ENCODE data around the gene ATP13A5.

ATP13A5 gene

DNA sequence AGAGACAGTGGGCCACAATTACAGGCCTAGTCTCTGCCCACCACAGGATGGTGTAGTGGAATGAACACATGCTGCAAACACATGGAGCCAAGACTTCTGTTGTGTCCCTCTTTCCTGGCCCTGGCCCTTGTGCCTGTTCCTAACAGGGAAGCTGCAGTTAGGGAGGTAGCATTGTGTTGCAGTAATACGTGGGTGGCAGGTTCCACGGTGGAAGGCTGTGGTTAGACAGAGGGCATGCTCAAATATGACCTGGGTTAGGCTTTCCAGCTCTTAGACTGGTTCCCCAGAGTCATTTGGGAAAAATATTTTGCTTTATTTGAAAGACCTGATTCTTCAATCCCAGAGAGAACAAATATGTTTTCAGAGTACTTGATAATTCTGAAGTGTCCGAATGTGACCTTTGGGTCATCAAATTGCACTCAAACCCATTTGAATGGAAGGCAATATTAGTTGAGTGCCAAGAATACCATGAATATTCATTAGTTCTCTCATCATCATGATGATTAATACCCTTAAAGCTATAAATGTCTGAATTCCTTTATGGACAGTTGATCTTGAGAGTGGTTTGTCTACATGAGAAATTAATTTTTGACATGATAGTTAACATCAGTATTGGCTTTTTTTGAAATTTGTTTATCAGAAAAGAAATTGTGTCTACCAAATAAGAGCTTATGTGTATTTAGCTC lies 109.1 kb downstream of the ATP13A5 start:
- DNase-seq (ENCODE audit: low spot score) = no peak

DNA sequence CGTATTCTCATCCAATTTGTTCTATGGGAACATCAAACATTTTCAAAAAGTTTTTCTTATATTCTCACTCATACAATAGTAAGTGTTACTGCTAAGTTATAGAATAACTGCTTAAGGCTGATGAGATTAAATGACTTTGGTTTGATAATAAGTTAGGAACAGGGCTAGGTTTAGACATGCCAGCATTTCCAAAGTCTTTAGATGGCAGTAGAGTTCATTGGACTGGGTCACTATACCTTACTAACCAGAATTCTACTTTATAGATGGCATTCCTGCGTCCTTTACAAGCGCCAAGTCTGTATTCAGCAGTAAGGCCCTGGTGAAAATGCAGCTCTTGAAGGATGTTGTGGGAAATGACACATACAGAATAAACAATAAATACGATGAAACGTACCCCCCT lies 115.8 kb downstream of the ATP13A5 start:
- no peak for DNase-seq (ENCODE audit: low spot score)

DNA sequence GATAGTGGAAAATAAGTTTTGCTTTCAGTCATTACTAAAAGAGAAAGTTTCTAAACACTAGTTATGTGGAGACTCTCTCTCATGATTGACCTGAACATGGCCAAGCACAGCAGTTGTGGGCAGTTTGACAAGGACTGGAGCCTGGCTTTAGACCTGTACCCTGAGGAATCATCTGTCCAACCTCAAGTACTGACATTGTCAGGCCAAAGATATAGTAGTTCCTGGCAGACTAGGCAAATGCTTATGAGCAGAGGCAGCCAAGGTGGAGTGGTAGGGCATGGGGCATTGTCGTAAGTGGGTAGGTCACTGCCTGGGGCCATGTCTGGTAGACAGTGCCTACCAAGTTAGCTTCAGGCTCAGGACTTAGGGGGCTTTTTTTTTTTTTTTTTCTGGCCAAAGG lies 116.6 kb downstream of the ATP13A5 start:
- DNase-seq (ENCODE audit: low spot score) = no peak

DNA sequence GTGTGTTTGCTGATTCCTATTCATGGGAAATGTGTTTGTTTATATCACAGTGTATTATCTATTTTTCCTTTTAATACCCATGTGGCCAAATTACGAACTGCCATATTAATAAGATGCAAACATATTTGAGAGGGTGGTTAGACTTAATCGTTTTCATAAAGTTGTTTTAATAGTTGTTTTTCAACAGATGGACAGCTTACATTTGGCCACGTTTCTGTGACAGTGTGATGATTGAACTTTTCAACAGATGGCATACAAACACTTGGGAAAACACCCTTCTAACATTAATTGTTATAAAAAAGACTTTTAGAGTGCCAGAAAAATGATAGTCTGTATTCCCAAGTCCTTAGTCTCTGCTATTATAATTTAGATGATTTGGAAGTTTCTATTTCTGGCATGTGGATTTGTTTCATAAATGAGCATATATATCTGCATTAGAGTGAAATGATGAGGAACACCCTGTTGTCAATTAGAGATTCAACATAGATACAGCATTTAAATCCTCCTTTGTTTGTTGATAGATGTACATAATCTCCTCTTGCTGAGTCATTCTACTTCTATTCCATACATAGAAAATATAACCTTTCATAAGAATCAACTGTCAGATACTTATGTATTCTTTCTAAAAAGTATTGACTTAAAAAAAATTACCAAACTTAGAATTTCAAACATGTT lies 124.4 kb downstream of the ATP13A5 start:
- no peak for DNase-seq (ENCODE audit: low spot score)

DNA sequence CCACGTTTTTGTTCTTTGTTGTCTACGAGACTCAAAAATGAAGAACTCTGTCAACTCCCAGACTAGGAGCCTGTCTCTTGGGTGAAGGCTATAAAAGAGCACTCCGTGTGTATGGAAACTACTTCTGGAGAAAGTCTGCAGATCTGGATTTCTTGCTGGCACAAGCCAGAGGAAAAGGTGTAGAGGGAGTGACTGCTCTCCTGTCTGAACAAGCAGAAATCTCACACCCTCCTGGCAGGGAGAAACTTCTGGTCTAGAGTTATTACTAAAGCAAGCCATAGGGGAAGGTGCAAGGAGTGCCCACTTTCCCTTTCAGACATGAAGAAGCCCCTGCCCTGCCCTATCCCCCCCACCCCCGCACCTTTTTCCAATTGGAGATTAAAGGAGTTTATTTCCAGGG lies 128.1 kb downstream of the ATP13A5 start:
- no peak for DNase-seq (ENCODE audit: low spot score)

DNA sequence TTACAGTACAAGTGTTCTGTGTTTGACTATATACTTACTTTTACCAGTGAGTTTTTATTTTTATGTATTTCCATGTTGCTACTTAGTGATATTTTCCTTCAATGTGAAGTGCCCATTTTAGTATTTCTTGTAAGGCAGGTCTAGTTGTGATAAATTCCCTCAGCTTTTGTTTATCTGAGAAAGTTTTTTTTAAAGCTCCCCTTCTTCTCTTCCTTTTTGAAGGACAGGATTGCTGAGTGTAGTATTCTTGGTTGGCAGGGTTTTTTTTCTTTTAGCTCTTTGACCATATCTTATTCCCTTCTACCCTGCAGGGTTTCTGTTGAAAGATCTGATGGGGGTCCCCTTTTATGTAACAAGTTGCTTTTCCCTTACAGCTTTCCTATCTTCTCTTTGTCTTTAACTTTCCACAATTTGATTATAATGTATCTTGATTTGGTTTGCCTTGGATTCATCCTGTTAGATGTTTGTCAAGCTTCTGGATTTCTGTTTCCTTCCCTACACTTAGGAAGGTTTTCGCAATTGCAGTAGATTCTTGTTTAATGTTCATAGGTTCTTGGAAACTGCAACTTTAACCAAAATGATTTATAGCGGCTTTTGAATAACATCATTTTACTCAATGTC lies 129.6 kb downstream of the ATP13A5 start:
- no peak for DNase-seq (ENCODE audit: low spot score)

DNA sequence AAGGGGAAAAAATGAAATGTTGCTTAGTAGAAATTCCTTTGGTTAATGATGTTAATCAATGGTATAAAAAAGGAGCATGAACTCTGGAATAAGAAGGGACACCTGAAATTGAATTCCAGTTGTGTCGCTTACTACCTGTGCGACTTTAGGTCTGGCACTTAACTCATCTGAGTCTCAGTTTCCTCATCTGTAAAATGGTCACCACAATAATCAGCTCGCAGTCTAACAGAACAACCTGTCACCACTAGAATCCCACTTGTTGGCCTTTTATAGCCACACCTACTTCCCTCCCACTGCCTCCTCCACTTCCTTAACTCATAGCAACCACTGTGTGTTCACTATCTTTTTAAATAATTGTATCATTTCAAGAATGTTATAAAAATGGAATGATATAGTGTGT lies 135.0 kb downstream of the ATP13A5 start:
- DNase-seq (ENCODE audit: low spot score) = no peak

DNA sequence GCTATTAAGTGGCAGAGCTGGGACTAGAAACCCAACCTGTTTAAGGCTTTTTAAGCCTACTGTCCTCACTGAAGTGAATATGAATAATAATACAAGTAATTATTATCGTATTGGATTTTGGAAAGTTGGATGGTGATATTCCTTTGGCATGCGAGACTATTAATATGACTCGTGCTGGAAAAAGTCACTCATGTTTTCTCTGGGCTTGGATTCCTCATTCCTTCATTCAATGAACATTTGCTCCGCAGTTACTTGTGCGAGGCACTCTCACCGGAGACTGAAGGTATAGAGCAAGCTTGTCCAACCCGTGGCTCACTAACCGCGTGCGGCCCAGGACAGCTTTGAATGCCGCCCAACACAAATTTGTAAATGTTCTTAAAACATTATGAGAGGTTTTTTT lies 136.8 kb downstream of the ATP13A5 start:
- DNase-seq (ENCODE audit: low spot score) = no peak

DNA sequence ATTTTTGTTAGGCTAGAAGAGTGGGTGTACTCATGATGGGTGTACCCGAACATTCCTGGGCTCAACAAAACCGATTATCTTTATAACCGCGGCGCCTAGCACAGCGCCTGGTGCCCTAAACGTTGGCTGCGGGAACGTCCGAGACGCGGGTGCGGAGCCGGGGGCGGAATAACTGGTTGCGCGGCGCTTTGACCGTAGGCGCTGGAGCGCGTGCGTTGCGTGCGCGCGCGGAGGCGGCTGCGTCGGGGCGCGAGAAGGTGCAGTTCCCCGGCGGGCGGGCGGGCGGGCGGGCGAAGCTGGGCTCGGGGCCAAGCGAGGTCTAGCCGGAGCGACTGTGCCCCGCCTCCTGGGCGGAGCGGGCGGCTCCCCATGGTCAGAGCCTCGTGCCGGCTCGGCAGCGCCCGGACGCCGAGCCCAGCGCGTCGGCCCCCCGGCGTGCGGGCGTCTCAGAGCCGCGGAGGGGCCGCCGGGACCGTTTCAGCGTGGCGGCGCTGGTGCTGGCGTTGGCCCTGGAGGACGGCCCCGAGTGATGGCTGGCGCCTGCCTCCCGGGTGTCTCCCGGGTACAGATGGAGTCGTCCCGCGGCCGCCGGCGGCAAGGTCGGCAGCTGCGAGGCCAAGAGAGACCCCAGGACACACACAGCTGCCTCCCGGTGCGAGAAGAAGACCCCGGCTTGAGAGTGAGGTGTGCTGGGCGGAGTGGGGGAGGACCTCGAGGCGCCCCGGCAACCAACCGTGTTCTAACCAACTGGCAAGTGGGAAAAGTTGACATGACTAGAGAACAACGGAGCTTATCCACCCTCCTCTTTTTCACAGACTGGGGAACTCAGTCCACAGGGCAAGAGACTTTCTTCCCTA lies 137.5 kb downstream of the ATP13A5 start, which contains the start of gene PLAAT1:
Gene PLAAT1, plus strand, starts transcription at position 373 of the 857 bp plus-strand sequence. CDS start 14,429 bp downstream, outside the sequence.
- peak; percentile 58 for DNase-seq (ENCODE audit: low spot score)

DNA sequence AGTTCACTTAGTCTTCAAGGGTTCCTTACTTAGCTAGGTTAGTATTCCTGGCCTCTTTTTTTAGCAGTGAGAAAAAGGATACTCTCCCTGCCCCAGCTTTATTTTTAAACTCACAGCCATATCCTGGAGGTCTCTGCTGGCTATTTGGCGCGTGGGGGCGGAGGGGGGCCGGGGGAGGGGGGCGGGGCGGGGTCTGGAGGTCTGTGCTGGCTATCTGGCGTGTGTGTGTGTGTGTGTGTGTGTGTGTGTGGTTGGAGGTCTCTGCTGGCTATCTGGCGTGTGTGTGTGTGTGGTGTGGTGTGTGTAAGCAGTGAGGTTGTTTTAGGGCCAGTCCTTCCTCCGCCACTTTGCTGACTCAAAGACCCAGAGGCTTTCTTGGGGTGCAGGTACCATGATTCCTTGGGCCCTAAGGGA lies 138.1 kb downstream of the ATP13A5 start:
- DNase-seq (ENCODE audit: low spot score) = no peak

DNA sequence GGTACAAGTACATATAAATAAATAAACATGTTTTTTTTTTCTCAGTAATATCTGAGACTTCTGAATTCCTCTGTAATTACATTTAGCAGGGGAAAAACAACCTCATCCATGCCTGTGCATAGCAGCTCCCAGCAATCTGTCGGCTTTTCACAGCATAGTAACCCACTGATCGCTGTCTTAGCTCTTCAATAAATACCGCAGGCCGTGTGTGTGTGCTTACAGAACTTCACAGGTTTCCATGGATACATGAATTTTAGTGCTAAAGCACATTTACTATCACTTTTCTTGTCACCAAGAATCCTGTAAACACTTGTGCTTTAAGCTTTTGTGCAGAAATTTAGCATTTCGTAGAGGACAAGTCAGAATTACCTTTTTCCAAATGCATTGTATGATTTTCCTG lies 141.5 kb downstream of the ATP13A5 start:
- no peak for DNase-seq (ENCODE audit: low spot score)

DNA sequence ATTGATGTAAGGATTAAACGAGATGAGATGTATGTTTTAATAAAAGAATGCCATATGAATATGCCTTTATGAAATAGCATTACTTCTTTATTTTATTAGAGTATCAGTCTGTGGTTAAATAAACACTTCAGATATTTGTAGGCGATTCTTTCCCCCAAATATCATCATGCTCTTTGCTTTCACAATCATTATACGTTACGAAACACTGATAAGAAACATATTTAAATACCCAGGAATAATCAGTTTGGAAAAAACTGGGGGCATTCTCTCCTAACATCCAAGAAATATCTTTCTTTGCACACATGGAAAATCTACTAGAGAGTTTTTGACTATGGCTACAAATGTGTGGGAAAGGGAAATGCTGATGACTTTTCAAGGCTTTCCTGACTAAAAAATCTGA lies 142.0 kb downstream of the ATP13A5 start:
- no peak for DNase-seq (ENCODE audit: low spot score)

DNA sequence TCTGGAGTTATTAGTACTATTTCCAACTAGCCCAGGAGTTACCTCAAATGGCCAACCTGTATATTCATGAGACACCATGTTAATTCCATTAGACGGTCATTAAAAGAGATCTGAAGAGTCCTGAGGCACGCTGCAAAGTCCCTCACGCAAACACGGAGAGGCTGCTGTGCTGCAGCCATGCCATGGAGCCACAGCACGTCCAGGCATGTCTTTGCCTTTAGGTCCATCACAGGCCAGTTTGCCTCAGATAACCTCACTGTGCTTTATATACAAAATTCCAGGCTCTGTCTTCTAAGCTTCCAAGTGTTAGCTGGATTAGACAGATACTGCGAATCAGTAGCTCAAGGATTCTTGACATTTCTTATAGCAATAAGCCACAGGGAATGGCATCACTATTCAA lies 147.4 kb downstream of the ATP13A5 start:
- no peak for DNase-seq (ENCODE audit: low spot score)

DNA sequence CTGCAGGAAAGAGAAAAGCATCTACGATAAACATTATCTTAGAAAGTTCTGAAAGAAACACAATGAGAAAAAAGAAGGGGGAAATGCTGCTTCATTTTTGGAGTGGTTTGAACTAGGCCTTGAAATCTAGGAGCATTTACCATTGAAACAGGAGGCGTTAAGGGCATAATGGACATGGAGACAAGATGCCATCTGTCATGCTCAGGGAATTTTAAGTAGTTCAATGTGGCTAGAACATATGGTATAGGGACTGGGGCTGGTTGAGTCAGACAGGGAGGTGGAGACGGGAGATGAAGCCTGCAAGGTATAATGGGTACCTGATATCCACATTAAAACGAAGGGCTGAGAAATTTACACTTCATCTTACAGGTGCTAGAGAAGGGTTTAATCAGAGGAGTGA lies 147.9 kb downstream of the ATP13A5 start:
- DNase-seq (ENCODE audit: low spot score) = no peak

DNA sequence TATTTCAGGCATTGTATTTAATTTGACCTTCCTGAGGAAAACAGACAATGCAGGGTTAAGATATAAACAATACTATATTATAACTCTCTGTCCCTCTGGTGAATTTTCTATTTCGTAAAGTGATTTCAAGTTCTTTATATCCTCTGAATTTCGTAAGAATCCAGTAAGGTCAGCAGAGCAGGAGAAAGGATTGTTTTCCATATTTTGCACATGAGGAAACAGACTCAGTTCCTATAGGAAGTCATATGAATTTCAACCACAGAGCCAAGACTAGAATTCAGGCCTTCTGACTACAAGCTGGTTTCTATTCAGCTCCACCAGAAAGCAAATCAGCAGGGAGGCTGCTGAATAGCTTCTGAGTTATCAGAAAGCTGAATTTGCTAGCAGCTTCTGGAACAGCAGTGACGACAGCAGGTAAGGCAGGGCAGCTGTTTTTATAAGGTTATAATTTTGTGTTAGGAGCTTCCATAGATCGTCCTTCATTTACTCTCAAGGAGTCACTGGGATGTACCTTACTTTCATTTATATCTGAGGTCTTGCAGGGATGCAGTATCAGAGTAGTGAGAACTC lies 148.6 kb downstream of the ATP13A5 start:
- no peak for DNase-seq (ENCODE audit: low spot score)

DNA sequence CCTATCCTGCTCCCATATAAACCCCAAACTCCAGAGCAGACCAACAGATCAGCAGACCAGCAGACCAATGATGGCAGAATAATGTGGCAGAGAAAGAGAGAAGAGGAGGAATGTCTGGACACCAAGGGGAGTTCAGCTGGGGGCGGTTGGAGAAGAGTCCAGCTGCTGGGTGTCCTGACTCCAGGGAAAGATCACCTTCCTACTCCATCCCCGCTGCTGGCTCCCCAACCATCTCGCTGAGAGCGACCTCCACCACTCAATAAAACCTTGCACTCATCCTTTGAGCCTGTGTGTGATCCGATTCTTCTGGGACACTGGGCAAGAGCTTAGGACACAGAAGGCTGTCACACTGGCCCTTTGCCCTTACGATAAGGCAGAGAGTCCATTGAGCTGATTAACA lies 150.3 kb downstream of the ATP13A5 start:
- DNase-seq (ENCODE audit: low spot score) = no peak

DNA sequence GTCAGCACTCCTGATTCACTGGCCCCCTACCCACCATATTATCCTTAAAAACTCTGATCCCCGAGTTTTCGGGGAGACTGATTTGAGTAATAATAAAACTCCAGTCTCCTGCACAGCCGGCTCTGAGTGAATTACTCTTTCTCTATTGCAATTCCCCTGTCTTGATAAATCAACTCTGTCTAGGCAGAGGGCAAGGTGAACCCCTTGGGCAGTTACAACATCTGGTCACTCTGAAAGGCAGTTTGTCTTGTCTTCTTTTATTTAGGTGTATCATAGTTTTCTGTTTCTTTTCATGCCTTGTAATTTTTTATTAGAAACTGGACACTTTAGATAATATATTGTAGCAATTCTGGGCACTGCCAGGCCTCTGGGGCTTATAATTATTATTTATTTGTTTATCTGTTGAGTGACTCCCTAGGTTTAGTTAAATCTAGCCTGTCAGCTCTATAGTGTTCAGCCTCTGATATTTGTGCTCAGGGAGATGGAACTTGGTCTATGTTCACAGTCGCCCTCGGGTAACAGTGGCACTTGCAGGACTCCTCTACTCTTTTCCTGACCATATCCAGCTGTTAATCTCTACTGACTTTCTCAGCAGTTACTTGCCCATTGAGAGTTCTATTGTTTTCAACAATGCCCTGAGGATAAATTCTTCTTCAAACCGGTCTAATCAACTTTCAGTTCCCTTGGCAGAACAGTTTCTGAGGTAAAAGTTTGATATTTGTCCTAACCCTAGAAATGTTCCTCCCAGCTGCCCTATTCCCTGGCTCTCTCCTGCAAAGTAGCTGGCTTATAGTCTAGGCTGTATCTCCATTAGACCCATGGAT lies 153.0 kb downstream of the ATP13A5 start:
- DNase-seq (ENCODE audit: low spot score) = no peak
